ENCODE results near the gene SLX4IP.

The SLX4IP gene

GRCh38 chr20:10467681-10468339, 32.7 kb downstream of the SLX4IP start:
- DNase-seq, result no peak

- no peak for DNase-seq
Measured at GRCh38 chr20:10468340-10468845, 33.3 kb downstream of the SLX4IP start.

- DNase-seq, result no peak
Measured at GRCh38 chr20:10469056-10469455, 34.0 kb downstream of the SLX4IP start.

GRCh38 chr20:10469599-10469998, 34.5 kb downstream of the SLX4IP start:
- DNase-seq, result peak; percentile 75

GRCh38 chr20:10470276-10470675, 35.2 kb downstream of the SLX4IP start:
- DNase-seq, result no peak

- no peak for DNase-seq
Measured at GRCh38 chr20:10472871-10473270, 37.8 kb downstream of the SLX4IP start.

GRCh38 chr20:10474606-10475184, 39.6 kb downstream of the SLX4IP start:
- DNase-seq, result no peak

GRCh38 chr20:10475225-10475624, 40.1 kb downstream of the SLX4IP start:
- DNase-seq, result no peak

- DNase-seq, result no peak
Measured at GRCh38 chr20:10476319-10476724, 41.2 kb downstream of the SLX4IP start.

- no peak for DNase-seq
Measured at GRCh38 chr20:10478205-10478604, 43.1 kb downstream of the SLX4IP start.

- DNase-seq, result no peak
Measured at GRCh38 chr20:10478930-10479329, 43.8 kb downstream of the SLX4IP start.

- no peak for DNase-seq
Measured at GRCh38 chr20:10481676-10482075, 46.6 kb downstream of the SLX4IP start.

GRCh38 chr20:10483691-10484090, 48.6 kb downstream of the SLX4IP start:
- DNase-seq, result no peak

- DNase-seq, result no peak
Measured at GRCh38 chr20:10487142-10488136, 52.3 kb downstream of the SLX4IP start.

- no peak for DNase-seq
Measured at GRCh38 chr20:10488534-10488933, 53.4 kb downstream of the SLX4IP start.

GRCh38 chr20:10489853-10490252, 54.7 kb downstream of the SLX4IP start:
- no peak for DNase-seq

- no peak for DNase-seq
Measured at GRCh38 chr20:10490257-10490656, 55.2 kb downstream of the SLX4IP start.

GRCh38 chr20:10490706-10491105, 55.6 kb downstream of the SLX4IP start:
- DNase-seq, result no peak

GRCh38 chr20:10492065-10492464, 57.0 kb downstream of the SLX4IP start:
- DNase-seq, result no peak

- DNase-seq, result no peak
Measured at GRCh38 chr20:10492844-10493243, 57.7 kb downstream of the SLX4IP start.

GRCh38 chr20:10495173-10495572, 60.1 kb downstream of the SLX4IP start:
- DNase-seq, result no peak

GRCh38 chr20:10496465-10496864, 61.4 kb downstream of the SLX4IP start:
- no peak for DNase-seq

GRCh38 chr20:10497283-10497682, 62.2 kb downstream of the SLX4IP start:
- no peak for DNase-seq

- no peak for DNase-seq
Measured at GRCh38 chr20:10497791-10498190, 62.7 kb downstream of the SLX4IP start.
